Measurements from ENCODE around the gene GORASP2.

- TF ChIP-seq CTCF (IDR thresholded peaks at IDR 0.05) (no peak), POLR2A (IDR thresholded peaks at IDR 0.05) (no peak)
Measured at GRCh38 chr2:170943041-170943440, 14.0 kb downstream of the GORASP2 start.

Measured in heart left ventricle (tissue), 13 donors.